T47D (cell line): ENCODE data around the gene ADCY6.

ENCODE experiments used
- DNase-seq, 2 experiments: peaks; one replicate each; pipeline versions ENCODE4 v3.0.0 to v3.0.0-alpha.2; 2011 to 2012; ENCODE audit warnings: low read depth in 1 of 2, low spot score in 1 of 2
- JUND ChIP-seq: IDR thresholded peaks from 2 replicates; pipeline ENCODE4 v1.6.1; 2012; ENCODE audit warnings: low read depth
- in situ Hi-C: cut with HindIII; loops from 2 replicates; pipeline ENCODE4 v1.10.0; 2016; ENCODE audit warnings: low sequenced_read_pairs, low pct_unique_long_range_greater_than_20kb

The ADCY6 gene

DNA sequence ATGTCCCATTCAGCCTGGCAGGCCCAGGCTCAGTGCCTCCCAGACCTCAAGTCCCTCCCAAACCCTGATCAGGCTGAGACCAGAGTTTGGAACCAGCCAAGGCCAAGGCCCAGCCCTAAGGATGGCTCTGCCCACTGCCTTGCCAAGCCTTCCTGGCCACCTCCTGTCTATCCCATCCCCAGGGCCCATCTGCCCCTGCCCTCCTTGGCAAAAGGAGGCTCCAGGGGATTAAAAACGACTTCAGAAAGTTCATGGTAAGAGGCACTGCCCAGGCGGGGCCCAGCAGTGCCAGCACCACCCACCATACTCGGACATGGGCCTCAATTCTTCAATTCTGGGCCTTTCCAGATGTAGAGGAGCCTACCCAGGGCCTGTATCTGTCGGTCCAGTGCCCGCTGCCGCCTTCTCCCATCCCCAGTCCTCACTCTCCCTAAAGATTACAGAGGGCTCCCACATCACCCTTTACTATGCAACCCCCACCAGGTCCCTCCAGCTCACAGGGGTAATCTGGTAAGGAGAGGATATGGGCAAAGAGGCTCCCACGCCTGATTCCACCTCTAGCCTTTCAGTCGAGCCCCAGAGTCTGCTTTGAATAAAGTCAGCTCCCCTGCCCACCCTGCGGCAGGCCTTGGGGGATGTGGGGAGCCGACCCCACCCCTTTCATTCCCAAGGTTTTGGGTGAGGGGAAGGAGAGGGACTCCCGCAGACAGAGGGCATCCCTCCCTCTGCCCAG, 932 bp downstream of the ADCY6 start:
- DNase-seq: peak in 1 of 2 experiments; percentile 34
- in situ Hi-C loops: no loop called here
- TF ChIP-seq JUND: no peak

- DNase-seq: no peak
- in situ Hi-C loops: no loop called here
- TF ChIP-seq JUND: no peak
Observed at GRCh38 chr12:48786591-48787544, 2.0 kb downstream of the ADCY6 start.

- in situ Hi-C loops: no loop called here
- TF ChIP-seq JUND: no peak
- DNase-seq: no peak
Observed at GRCh38 chr12:48783432-48783831, 5.5 kb downstream of the ADCY6 start.

DNA sequence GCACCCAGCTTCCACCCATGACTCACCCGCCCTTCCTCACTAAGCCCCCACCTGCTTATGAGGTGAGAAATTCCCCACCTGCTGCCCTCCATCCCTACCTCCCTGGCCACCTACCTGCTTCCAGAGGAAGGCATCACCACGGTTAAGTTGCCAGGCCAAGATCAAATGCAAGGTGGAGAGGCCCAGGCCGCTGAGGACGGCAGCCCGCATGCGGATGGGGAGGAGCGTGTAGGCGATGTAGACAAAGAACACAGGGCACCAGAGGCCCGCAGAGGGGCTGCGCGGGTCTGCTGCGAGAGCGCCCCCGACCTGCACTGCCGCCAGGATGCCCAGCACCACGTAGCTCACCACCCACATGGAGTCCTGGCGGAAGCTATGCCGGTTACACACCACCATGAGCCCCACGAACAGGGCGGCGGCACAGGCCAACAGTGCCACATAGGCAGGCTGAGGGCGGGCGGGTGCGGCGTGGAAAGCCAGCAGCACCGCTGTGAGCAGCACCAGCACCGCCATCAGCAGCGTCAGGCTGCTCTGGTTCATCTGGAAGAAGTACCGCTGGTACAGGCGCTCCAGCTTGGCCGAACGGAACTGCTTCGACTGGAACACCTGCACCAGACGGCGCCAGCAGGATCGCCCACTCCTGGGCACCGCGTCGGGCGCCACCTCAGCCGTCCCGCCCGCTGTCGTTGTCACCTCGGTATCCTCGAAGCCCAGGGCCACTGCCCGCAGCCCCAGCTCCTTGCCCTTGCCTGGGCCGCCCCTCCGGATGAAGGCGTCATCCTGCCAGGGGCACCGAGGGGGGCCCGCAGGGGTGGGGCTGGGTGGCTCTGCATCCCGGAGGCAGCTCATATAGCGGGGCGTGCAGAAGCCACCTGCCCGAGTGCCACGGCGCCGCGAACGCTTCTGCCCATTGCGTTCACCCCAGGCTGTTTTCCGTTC, 6.2 kb downstream of the ADCY6 start:
- in situ Hi-C loops: no loop called here
- TF ChIP-seq JUND: no peak
- no peak for DNase-seq

GRCh38 chr12:48781750-48782456, 7.0 kb downstream of the ADCY6 start:
- no peak for TF ChIP-seq JUND
- in situ Hi-C loops: no loop called here
- peak in 1 of 2 experiments; percentile 36 for DNase-seq

DNA sequence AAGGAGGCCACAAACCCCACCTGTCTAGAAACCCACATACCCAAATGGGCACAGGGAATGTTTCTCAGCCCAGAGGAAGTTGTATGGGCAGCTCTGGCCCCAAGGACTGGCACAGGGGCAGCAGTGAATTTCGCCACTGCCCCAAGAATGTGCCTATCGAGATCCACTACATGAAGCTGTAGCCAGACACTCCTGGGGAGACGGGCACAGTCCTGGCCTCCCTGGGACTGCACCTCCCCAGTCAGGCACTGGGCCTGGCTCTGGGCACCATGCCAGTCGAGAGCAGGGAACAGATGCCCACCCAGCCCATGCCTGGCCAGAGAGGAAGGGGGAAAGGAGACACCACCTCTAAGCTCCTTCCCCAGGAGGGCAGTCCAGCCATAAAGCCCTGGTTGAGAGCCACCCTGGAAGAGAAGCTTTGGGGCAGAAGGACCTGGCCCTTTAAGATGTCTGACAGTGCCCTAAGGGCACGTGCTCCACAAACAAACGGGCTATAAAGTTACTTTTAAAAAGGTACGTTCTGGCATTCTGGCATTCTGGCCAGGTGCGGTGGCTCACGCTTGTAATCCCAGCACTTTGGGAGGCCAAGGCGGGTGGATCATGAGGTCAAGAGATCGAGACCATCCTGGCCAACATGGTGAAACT, 8.4 kb downstream of the ADCY6 start:
- TF ChIP-seq JUND: no peak
- in situ Hi-C loops: no loop called here
- DNase-seq: peak in 1 of 2 experiments; percentile 74

DNA sequence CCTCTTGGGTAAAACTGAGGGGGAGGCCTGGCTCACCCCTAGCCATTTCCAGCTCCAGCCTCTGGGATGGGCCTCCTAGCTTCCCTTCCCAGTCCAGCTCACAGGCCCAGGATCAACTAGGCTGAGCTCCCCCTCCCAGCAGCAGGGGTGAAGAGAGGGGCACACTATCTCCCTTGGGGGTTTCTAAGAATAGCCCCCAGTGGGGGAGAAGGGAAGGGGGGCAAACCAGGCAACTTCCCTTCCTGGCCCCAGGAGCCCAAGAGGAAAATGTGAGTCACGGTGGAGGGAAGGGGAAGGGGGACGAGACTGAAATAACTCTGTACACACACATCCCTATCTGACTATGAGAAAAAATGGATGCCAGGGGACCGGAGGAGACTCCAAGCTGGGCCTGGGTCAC, 9.0 kb downstream of the ADCY6 start:
- DNase-seq: no peak
- no peak for TF ChIP-seq JUND
- in situ Hi-C loops: no loop called here

DNA sequence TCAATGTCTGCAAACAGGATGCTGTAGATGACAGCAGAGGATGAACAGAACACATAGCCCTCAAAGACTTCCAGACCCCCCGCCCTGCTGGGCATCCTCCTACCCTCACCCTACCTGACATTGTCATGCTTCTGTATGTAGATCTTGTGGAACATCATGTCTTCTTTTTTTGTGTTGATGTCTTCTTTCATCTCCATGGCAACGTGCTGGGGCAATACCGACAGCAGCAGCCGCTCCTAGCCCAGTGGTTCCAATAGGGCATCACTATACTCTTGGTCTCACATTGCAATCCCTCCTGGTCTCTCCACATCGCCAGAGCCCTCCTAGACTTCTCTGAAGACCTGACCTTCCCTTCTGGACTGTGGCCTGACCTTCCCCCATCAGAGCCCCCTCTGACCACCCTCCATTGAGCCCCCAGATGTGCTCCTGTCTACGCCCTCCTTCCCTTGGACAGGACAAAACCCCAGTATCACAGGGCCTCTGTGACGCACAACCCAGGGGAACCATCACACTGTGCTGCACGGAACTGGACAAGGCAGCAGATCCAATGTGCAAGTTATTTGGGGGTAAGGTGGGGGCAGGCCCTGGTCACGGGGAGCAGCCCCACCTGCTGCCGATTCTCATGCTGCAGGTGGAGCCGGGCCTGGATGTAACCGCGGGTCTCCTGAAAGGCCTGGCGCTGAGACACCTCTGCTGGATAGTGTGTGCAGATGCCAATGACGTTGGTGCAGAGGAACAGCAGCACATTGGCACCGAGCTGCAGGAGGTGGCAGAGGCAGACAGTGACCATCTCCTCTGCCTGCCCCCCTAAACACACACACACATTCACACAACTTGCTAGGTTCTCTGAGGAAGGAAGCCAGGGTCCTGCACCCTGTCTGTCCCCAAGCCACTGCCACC, 11.1 kb downstream of the ADCY6 start:
- no peak for DNase-seq
- in situ Hi-C loops: no loop called here
- no peak for TF ChIP-seq JUND

DNA sequence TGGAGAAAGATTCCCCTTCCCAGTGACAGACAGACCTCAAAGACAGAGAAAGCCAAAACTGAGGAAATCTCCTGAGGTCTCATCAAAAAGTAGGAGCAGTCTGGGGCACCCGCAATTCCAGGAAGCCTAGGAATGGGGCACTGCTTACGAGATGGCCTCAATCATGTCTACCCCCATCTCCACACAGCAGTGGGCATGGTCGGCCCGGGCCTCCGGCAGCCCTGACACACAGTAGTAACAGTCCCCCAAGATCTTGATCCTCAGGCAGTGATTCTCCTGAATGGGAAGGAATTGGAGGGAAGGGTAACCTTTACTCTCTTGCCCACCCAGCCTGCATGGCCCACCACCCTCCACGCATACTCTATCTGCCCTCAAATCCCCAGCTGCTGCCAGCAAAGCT, 11.9 kb downstream of the ADCY6 start:
- TF ChIP-seq JUND: no peak
- in situ Hi-C loops: no loop called here
- DNase-seq: no peak

DNA sequence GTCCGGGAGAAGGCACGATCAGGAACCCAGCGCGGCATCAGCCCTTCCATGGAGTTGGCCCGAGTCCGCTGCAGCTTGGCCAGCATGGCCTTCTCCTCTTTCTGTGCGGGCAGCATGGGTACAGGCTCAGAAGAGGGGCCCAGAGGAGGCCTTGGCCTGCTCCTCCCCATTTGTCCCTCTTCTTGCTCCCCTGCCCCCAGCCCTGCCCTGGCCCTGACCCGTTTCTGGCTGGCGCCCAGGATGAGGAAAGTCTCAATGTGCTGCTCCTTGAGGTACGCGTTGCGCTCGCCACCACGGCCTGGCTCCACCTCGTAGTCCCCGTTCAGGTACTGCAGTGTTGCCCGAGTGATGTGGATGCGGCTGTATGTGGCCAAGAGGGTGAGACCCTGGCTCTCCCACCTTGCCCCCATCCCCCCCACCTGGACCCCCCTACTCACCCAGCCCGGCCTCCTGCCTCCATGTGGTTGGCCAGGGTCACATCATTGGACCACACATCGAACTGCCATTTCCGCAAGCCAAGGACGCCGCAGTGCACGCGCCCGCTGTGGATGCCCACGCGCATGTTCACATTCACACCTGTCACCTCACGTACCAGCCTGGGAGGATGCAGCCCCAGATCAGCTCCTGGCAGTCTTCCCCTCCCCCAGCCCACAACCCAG, 12.8 kb downstream of the ADCY6 start:
- in situ Hi-C loops: no loop called here
- no peak for TF ChIP-seq JUND
- no peak for DNase-seq

DNA sequence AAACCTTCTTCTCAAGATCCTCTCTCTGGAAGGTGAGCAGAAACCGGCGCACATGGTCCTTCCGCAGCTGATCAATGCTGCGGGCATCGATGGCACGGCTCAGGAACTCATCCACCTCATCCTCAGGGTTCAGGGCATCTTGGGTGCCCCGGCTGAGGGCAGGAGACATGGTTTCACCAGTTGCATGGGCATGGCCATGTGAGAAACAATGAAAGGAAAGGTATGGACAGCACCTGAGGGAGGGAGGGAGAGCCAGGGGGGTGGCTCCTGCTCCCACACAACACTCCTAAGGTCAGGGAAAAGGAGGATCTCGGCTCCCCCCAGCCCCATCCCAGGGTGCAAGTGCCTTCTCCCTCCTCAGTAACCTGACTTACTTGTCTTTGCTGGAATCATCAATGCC, 13.6 kb downstream of the ADCY6 start:
- TF ChIP-seq JUND: no peak
- no peak for DNase-seq
- in situ Hi-C loops: no loop called here
